Psoas muscle (tissue), 8 donors: ENCODE results near the gene BACE1. TPM values are rescaled to one million over a fixed set of nuclear protein-coding genes. Genes with fewer than 3 reads are reported as not detected.
"Not testable (repeated sequence)": the region's sequence is repeated elsewhere in the genome, so short reads cannot be mapped to it uniquely, and the experiment has no call there.

Source experiments
- ATAC-seq, 4 donors: fragments of 200-7000 bp; cut with Tn5 transposase; one replicate each; pipeline ENCODE4 v1.9.1; 2020; ENCODE audit warnings: moderate library complexity in 3 of 4, mild to moderate bottlenecking in 2 of 4
- DNase-seq, 2 donors: peaks; one replicate each; pipeline ENCODE4 v3.0.0-alpha.2; 2020
- H3K27ac ChIP-seq: fragments of 200-600 bp; one replicate; pipeline ENCODE4 v1.8.0; 2022
- H3K27me3 ChIP-seq, 3 donors: fragments of 200-600 bp in 1 of 3; one replicate each; pipeline versions ENCODE4 v1.6.1 to v1.8.0; 2013 to 2022; ENCODE audit warnings: low read length in 2 of 3, mild to moderate bottlenecking in 2 of 3, moderate library complexity in 1 of 3; ENCODE audit not compliant: insufficient read depth in 3 of 3
- H3K36me3 ChIP-seq, 2 donors: fragments of 200-600 bp in 1 of 2; one replicate each; pipeline versions ENCODE4 v1.6.1 to v1.8.0; 2013 to 2022; ENCODE audit warnings: low read depth in 1 of 2, mild to moderate bottlenecking in 1 of 2, moderate library complexity in 1 of 2; ENCODE audit not compliant: insufficient read depth in 1 of 2
- H3K4me1 ChIP-seq: fragments of 200-600 bp; one replicate; pipeline ENCODE4 v1.8.0; 2022
- H3K4me3 ChIP-seq: fragments of 200-600 bp; one replicate; pipeline ENCODE4 v1.8.0; 2022; ENCODE audit warnings: mild to moderate bottlenecking
- H3K9me3 ChIP-seq: fragments of 200-600 bp; one replicate; pipeline ENCODE4 v1.8.0; 2022
- WGBS, 3 donors: extraction: QIAGEN DNeasy Blood & Tissue Kit; methylation state at CpG; one replicate each; pipeline versions ENCODE4 v1.1.6 to v1.1.7; 2013; 5-methylcytosine and 5-hydroxymethylcytosine counted together
- intact Hi-C, 2 donors: fragments of 100-400 bp; cut with DNase I; formaldehyde crosslinking; loops; one replicate each; pipeline versions ENCODE4 v1.11.0 to v1.14.2; 2022
- polyA plus RNA-seq, 3 donors: library from polyadenylated mRNA; stranded (reverse); fragments of 200-250 nt; gene quantifications; one replicate each; pipeline ENCODE4 v1.2.3, GENCODE V29; 2013
- total RNA-seq, 4 donors: library from RNA; stranded (reverse); fragmentation: NEBNext Ultra II Directional in 2 of 4; extraction: Animal tissue kit (Norgen Biotek cat#: 25700) in 2 of 4; gene quantifications; one replicate each; pipeline versions ENCODE4 v1.2.1 to v1.2.4, GENCODE V29; 2021 to 2023
- TF ChIP-seq, protein P1 (sequence below): fragments of 200-600 bp; IDR thresholded peaks from one replicate; pipeline ENCODE4 v1.8.0; 2022; ENCODE audit warnings: antibody characterized with exemption
- donor health status: healthy with polysubstance abuse.
- donor health status: DM: no; HTN: no; CAD: no; lungs with moderate emphysema.
- donor health status: Bipolar disorder and iron deficiency.
- donor health status: healthy.
- donor health status: DM: yes; HTN: yes; CAD: no.
- donor health status: DM: no; HTN: no; CAD: no.
- donor health status: DM: no; HTN: no; CAD: no.
- donor health status: DM: yes; HTN: yes; CAD: no.

Gene BACE1
- total and polyA plus RNA-seq, 7 donors = 2.5 to 13.0 (median 9.2) TPM

DNA sequence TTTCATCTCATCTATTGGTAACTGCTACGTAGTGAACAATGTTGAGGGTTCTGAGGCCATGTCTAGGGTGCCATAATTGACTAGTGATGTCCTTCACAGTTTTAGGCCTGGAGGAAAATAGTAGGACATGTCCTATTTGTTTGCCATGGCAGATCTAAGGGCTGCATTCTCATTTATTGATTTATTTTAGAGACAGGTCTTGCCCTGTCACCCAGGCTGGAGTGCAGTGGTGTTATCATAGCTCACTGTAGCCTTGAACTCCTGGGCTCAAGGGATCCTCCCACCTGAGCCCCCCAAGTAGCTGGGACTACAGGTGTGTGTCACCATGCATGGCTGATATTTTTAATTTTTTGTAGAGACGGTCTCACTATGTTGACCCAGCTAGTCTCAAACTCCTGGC is 16.8 kb upstream of the BACE1 start:
- Histone ChIP-seq H3K4me3 (no peak overlapping the region), H3K27ac (no peak overlapping the region), H3K4me1 (peaks cover 12% of the 10 kb centered on the region), H3K27me3 (no peaks in the 10 kb centered on the region), H3K9me3 (no peaks in the 10 kb centered on the region), H3K36me3 (no peaks in the 10 kb centered on the region)
- 51 to 86% (median 75%) methylated on average over 2 of the region's 2 CpGs for WGBS, 3 donors
- TF ChIP-seq, protein P1, sequence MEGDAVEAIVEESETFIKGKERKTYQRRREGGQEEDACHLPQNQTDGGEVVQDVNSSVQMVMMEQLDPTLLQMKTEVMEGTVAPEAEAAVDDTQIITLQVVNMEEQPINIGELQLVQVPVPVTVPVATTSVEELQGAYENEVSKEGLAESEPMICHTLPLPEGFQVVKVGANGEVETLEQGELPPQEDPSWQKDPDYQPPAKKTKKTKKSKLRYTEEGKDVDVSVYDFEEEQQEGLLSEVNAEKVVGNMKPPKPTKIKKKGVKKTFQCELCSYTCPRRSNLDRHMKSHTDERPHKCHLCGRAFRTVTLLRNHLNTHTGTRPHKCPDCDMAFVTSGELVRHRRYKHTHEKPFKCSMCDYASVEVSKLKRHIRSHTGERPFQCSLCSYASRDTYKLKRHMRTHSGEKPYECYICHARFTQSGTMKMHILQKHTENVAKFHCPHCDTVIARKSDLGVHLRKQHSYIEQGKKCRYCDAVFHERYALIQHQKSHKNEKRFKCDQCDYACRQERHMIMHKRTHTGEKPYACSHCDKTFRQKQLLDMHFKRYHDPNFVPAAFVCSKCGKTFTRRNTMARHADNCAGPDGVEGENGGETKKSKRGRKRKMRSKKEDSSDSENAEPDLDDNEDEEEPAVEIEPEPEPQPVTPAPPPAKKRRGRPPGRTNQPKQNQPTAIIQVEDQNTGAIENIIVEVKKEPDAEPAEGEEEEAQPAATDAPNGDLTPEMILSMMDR = no peak
- DNase-seq = no peak
- intact Hi-C loops = no loop called here
- ATAC-seq = no peak

GRCh38 chr11:117328375-117329010 is 12.4 kb upstream of the BACE1 start:
- H3K27me3 ChIP-seq = no peaks in the 10 kb centered on the region
- ATAC-seq = peak; percentile 26 to 57 (median 35)
- no peak for DNase-seq
- 2 to 4% (median 2%) methylated on average over 15 of the region's 15 CpGs for WGBS, 3 donors
- TF ChIP-seq, protein P1 = no peak
- peaks cover 12% of the 10 kb centered on the region for H3K4me1 ChIP-seq
- intact Hi-C loops = no loop called here
- H3K27ac ChIP-seq = peak overlapping the region; percentile 88
- peak overlapping the region; percentile 94 for H3K4me3 ChIP-seq
- H3K36me3 ChIP-seq = no peaks in the 10 kb centered on the region
- no peaks in the 10 kb centered on the region for H3K9me3 ChIP-seq

GRCh38 chr11:117327567-117328374 is 11.7 kb upstream of the BACE1 start, which contains the start of gene CEP164:
TSS of gene CEP164 (plus strand) at chr11:117327854. CDS start at chr11:117338587, 10,733 bp downstream.
- H3K4me1 ChIP-seq = peaks cover 12% of the 10 kb centered on the region
- H3K27ac ChIP-seq = peak within 1 kb of the TSS; percentile 88
- H3K9me3 ChIP-seq = no peaks in the 10 kb centered on the region
- DNase-seq (peak; percentile 96 to 97), ATAC-seq (peak; percentile 98 to 99 (median 99))
- peak within 1 kb of the TSS; percentile 94 for H3K4me3 ChIP-seq
- intact Hi-C loops = no loop called here
- H3K36me3 ChIP-seq = no peaks in the 10 kb centered on the region
- 0 to 1% (median 0%) methylated on average over 56 to 64 of the region's 64 CpGs for WGBS, 3 donors
- no peaks in the 10 kb centered on the region for H3K27me3 ChIP-seq
- TF ChIP-seq, protein P1 = no peak

DNA sequence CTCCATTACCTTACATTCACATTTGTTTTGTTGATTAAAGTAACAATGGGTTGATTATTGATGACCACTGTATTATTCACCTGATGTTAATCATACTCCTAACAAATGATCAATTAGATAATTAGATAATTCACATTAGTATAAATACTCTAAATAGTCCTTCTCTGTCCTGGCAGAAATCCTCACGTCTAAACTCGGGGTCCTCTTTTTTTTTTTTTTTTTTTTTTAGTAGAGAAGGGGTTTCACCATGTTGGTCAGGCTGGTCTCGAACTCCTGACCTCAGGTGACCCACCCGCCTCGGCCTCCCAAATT is 11.2 kb upstream of the BACE1 start:
- Histone ChIP-seq H3K27ac (peak overlapping the region; percentile 88), H3K4me3 (peak overlapping the region; percentile 94), H3K4me1 (peaks cover 12% of the 10 kb centered on the region)
- H3K9me3 ChIP-seq, intact Hi-C loops, H3K36me3 ChIP-seq, DNase-seq, H3K27me3 ChIP-seq: not testable (repeated sequence)
- peak in 3 of 4 donors; percentile 2 to 18 (median 16) for ATAC-seq
- WGBS, 3 donors = 3 to 11% (median 4%) methylated on average over 5 of the region's 5 CpGs

- H3K36me3 ChIP-seq = no peaks in the 10 kb centered on the region
- H3K27me3 ChIP-seq = no peaks in the 10 kb centered on the region
- ATAC-seq = no peak
- no peak for DNase-seq
- TF ChIP-seq, protein P1 = no peak
- H3K4me3 ChIP-seq = no peak overlapping the region
- WGBS, 3 donors = 80 to 85% (median 83%) methylated on average over 5 of the region's 5 CpGs
- peaks cover 17% of the 10 kb centered on the region for H3K4me1 ChIP-seq
- no peak overlapping the region for H3K27ac ChIP-seq
- intact Hi-C loops = no loop called here
- H3K9me3 ChIP-seq = no peaks in the 10 kb centered on the region
Measured at GRCh38 chr11:117319214-117319840, 3.3 kb upstream of the BACE1 start.
